NCI-H128 (cell line): ENCODE measurements around the gene TCEAL1.
"Not testable (repeated sequence)": the region's sequence is repeated elsewhere in the genome, so short reads cannot be mapped to it uniquely, and the experiment has no call there.

Experiments used
- DNase-seq: peaks from one replicate; lab custom pipeline; 2025; ENCODE audit not compliant: unreplicated experiment; lab: John Stamatoyannopoulos, UW

TCEAL1 gene, protein sequence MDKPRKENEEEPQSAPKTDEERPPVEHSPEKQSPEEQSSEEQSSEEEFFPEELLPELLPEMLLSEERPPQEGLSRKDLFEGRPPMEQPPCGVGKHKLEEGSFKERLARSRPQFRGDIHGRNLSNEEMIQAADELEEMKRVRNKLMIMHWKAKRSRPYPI

GRCh38 chrX:103628386-103629317, at the start of gene TCEAL1:
TSS of gene TCEAL1 (plus strand) at chrX:103628975. CDS start at chrX:103629917, 942 bp downstream.
- no peak for DNase-seq

GRCh38 chrX:103584596-103584995, 44.2 kb upstream of the TCEAL1 start:
- DNase-seq = no peak

DNA sequence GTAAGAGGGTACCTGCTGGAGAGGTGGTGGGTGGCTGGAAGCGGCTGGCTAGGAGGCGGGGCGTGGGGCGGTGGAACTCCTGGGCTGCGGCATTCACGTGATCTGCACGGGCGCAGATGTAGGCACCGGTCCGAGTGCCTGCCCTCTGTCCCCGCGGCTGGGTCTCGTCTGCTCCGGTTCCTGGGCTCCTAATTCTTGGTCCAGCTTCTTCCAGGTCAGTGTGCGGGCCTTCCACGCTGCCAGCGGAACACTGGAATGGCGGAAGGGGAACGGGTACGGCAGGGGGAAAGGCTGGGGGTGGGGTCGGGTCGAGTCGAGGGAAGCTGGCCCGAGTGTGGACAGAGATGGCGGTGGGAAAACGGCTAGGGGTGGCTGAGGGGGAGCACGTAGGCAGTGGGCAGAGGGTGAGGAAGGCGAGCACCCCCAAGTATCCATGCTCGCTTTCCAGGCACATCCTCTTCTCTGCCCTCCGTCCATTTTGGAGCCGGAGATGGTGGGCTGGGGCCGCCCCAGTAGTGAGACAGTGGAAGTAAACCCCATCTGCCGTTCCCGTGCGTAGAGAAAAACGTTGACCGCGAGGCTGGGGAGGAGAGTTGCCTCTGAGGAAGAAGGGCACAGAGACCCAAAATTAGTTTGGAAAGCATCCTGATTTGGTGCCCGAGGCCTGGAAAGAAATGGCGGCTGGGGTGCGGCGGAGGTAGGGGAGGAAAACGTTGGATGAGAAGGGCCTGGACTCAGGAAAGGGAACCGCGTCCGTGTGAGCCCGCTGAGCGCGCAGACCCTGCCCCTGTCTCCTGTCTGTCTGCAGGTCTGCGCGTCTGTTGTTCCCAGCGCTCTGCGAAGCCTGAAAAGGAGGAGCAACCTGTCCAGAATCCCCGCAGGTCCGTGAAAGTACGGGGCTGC, 43.1 kb upstream of the TCEAL1 start, which contains the start of gene TCEAL4:
TCEAL4 (plus strand) TSS at position 105 of the 903 bp plus-strand sequence. CDS start 1,161 bp downstream, outside the sequence.
- DNase-seq = peak; percentile 1

DNA sequence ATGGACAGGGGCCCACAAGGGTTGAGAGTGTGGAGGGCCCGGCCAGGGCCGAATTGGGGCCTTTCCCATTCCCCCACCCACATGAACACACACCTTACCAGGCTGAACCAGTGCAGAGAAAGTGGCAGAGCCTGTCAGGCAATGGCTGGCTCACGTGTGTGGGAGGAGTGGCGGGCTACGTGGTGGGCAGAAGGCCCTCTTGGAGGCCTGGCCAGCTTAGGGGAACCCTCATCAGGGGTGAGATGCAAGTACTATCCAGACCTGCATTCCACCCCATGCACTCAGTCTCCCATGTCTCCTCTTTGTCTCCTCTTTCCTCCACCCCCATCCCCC, 42.5 kb upstream of the TCEAL1 start:
- DNase-seq = no peak

- DNase-seq = no peak
Observed at GRCh38 chrX:103586659-103587058, 42.1 kb upstream of the TCEAL1 start.

DNA sequence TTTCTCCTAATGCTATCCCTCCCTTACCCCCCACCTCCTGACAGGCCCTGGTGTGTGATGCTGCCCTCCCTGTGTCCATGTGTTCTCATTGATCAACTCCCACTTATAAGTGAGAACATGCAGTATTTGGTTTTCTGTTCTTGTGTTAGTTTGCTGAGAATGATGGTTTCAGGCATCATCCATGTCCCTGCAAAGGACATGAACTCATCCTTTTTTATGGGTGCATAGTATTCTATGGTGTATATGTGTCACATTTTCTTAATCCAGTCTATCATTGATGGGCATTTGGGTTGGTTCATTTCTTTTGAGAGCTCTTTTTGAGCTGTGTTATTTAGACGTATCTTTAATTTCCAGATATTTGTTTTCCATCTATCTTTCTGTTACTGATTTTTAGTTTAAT, 36.5 kb upstream of the TCEAL1 start:
- not testable (repeated sequence) for DNase-seq

DNA sequence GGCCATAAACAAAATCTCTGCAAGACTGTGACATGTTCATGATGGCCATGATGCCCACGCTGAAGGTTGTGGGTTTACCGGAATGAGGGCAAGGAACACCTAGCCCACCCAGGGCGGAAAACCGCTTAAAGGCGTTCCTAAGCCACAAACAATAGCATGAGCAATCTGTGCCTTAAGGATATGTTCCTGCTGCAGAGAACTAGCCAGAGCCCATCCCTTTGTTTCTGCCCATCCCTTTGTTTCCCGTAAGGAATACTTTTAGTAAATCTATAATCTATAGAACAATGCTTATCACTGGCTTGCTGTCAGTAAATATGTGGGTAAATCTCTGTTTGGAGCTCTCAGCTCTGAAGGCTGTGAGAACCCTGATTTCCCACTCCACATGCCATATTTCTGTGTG, 33.6 kb upstream of the TCEAL1 start:
- not testable (repeated sequence) for DNase-seq

DNA sequence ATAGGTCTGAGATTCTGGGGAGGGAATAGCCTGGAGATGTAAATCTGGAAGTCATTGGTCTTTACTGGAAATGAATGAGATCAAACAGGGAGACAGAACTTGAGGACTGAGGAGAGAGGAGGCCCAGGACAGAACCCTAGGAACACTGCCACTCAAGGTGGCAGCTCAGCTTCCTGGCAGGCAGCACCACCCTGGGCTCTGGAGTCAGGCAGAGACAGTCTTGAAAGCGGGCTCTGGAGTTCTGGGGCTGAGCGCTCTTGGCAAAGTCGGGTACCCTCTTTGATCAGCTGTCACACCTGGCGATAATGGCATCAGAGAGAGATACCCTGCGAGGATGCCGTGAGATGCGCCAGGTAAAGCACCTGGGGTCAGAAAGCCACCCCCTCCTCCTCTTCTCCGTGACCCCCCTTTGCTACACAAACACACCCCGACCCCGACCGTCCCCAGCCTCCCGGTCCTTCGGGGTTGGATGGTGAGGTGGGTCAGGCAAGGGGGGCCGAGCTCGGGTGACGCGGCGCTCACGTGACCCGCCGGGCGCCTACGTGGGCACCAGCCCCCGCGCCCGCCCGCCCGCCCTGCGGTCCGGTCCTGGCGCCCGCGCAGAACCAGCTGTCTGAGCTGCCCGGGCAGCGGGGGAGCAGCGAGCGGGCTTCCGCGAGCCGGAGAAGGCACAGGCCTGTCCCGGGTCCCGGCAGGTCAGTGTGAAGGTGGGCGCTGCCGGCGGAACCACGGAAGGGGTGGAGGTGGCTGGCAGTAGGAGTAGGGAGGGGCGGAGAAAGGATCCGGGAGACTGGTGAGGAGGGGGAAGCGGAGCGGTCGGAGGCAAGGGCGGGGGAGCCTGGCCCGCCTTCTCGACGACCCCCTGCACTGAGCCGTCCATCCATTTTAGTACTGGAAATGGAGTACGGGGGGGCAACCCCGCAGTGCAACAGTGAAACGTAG, 21.1 kb upstream of the TCEAL1 start, which contains the start of gene TCEAL3:
TCEAL3 (plus strand) TSS at position 600 of the 942 bp plus-strand sequence. CDS start 1,102 bp downstream, outside the sequence.
- DNase-seq = peak; percentile 2

DNA sequence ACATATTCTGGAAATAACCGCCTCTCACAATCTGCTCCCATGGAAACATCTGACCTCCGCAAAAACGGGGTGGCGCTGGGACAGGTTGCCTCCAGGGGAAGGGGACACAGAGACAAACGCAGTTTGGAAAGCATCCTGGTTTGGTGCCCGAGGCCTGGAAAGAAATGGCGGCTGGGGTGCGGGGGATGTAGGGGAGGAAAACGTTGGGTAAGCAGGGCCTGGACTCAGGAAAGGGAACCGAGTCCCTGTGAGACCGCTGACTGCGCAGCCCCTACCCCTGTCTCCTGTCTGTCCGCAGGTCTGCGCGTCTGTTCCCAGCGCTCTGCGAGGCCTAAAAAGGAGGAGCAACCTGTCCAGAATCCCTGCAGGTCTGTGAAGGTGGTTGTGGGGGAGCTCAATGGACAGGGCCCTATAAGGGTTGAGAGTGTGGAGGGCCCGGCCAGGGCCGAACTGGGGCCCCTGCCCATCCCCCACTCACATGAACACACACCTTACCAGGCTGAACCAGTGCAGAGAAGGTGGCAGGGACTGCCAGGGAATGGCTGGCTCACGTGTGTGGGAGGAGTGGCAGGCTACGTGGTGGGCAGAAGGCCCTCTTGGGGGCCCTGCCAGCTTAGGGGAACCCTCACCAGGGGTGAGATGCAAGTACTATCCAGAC, 20.3 kb upstream of the TCEAL1 start:
- no peak for DNase-seq

DNA sequence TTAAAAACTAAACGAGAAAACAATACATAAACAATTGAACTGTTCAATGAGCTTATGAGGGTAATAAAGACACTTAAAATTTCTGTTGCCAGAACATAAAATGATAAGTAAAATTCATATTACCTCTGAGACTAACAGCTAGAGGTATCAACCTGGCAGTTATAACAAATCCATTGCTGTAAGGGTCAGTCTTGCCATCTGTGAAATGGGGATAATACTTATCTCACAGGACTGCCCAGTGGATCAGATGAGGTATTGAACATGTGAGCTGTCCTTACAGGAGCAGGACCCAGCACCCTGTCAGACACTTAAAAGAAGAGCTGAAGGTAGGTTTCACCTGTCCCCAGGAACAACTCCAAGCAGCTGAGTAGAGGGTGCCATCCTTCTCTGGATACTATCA, 18.5 kb upstream of the TCEAL1 start:
- DNase-seq = no peak

- DNase-seq = no peak
Observed at GRCh38 chrX:103613362-103613890, 15.3 kb upstream of the TCEAL1 start.

GRCh38 chrX:103614999-103615398, 13.8 kb upstream of the TCEAL1 start:
- DNase-seq = no peak

DNA sequence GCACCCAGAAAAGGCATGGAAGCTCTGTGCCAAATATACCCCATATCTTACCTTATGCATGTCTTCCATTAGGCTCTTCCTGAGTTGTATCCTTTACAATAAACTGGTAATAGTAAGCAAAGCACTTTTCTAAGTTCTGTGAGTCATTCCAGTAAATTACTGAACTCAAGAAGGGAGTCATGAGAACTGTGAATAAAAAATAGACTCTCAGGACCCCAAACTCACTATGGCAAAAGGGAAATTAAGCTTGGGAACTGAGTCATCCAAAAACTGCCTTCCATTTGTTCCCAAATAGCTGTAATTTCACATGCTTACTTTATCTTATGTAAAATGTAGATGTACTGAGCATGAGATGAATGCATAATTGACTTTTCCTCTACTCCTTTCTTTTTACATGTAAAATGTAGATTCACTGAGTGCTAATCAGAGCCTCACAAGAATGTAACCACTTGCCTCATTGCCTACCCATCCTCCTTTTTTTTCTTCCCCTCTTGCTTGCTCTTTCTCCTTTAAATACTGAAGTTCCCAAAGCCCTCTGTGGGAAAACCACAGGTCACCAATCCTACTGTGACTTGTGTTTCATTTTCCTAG, 12.9 kb upstream of the TCEAL1 start:
- DNase-seq = no peak

- no peak for DNase-seq
Observed at GRCh38 chrX:103616676-103617186, 12.0 kb upstream of the TCEAL1 start.

- no peak for DNase-seq
Observed at GRCh38 chrX:103624111-103624510, 4.7 kb upstream of the TCEAL1 start.

- no peak for DNase-seq
Observed at GRCh38 chrX:103626855-103627254, 1.9 kb upstream of the TCEAL1 start.

- DNase-seq = no peak
Observed at GRCh38 chrX:103629318-103630170, 769 bp downstream of the TCEAL1 start.

GRCh38 chrX:103630171-103630511, 1.4 kb downstream of the TCEAL1 start:
- DNase-seq = no peak
